Lung (tissue), 16 donors: Measurements from ENCODE around the gene ARSA. TPM values are rescaled to one million over a fixed set of nuclear protein-coding genes. Genes with fewer than 3 reads are reported as not detected.

ENCODE experiments used
- ATAC-seq: fragments of 200-7000 bp; cut with Tn5 transposase; one replicate; pipeline ENCODE4 v1.9.1; 2020; ENCODE audit warnings: moderate number of reproducible peaks; ENCODE audit not compliant: insufficient read depth, low FRiP score
- DNase-seq, 3 donors: peaks; one replicate each; pipeline ENCODE4 v3.0.0-alpha.2; 2013 to 2017
- H3K27ac ChIP-seq, 2 donors: one replicate each; pipeline ENCODE4 v1.5.1; 2013; ENCODE audit warnings: mild to moderate bottlenecking in 2 of 2, moderate library complexity in 2 of 2, control low read depth in 1 of 2, inconsistent platforms in 1 of 2, low read depth in 1 of 2, low read length in 1 of 2
- H3K27me3 ChIP-seq, 3 donors: one replicate each; pipeline ENCODE4 v1.5.1; 2013; ENCODE audit warnings: low read length in 2 of 3; ENCODE audit not compliant: control insufficient read depth in 3 of 3, insufficient read depth in 3 of 3
- H3K36me3 ChIP-seq, 4 donors: one replicate each; pipeline ENCODE4 v1.5.1; 2013; ENCODE audit warnings: low read length in 4 of 4, mild to moderate bottlenecking in 1 of 4, moderate library complexity in 1 of 4; ENCODE audit not compliant: control insufficient read depth in 4 of 4, insufficient read depth in 4 of 4
- H3K4me1 ChIP-seq, 5 donors: one replicate each; pipeline ENCODE4 v1.5.1; 2013; ENCODE audit warnings: low read length in 5 of 5, mild to moderate bottlenecking in 2 of 5, moderate library complexity in 1 of 5; ENCODE audit not compliant: control insufficient read depth in 5 of 5, insufficient read depth in 5 of 5
- H3K4me3 ChIP-seq: one replicate; pipeline ENCODE4 v1.5.1; 2013; ENCODE audit warnings: mild to moderate bottlenecking, control low read depth, moderate library complexity
- H3K9ac ChIP-seq, 2 donors: one replicate each; pipeline ENCODE4 v1.5.1; 2013; ENCODE audit warnings: low read length in 2 of 2, control low read depth in 1 of 2; ENCODE audit not compliant: insufficient read depth in 1 of 2
- H3K9me3 ChIP-seq, 4 donors: one replicate each; pipeline ENCODE4 v1.5.1; 2013; ENCODE audit warnings: low read length in 3 of 4, mild to moderate bottlenecking in 1 of 4, moderate library complexity in 1 of 4; ENCODE audit not compliant: control insufficient read depth in 4 of 4, insufficient read depth in 3 of 4
- CTCF ChIP-seq: IDR thresholded peaks from 2 replicates; pipeline ENCODE4 v1.5.1; 2012; ENCODE audit warnings: mild to moderate bottlenecking; ENCODE audit errors: control extremely low read depth, extremely low read depth
- WGBS, 2 donors: extraction: QIAGEN DNeasy Blood & Tissue Kit; methylation state at CpG; one replicate each; pipeline ENCODE4 v1.1.7; 2013; 5-methylcytosine and 5-hydroxymethylcytosine counted together
- long read RNA-seq, 5 donors: transcript quantifications; one replicate each; lab custom pipeline, GENCODE V29; 2026
- polyA plus RNA-seq, 2 donors: library from polyadenylated mRNA; stranded (reverse); fragments of 200-250 nt; gene quantifications; one replicate each; pipeline ENCODE4 v1.2.1, GENCODE V29; 2013
- total RNA-seq, 2 donors: library from RNA; depleted of rRNA in 1 of 2; stranded (reverse); fragments of >200 nt in 1 of 2; gene quantifications; one replicate each; pipeline ENCODE4 v1.2.1, GENCODE V29; 2014 to 2021
- donor health status: control.
- donor health status: control.
- donor health status: Bipolar disorder and iron deficiency.
- donor health status: healthy.
- donor health status: DM: yes; HTN: yes; CAD: no.

The ARSA gene
- total RNA-seq (10 to 100 TPM; 21.2 to 57.7 TPM), polyA plus RNA-seq (10 to 100 TPM; 34.7 to 46.3 TPM)
- long read RNA-seq, donor 1, partial matches to known transcripts: 0 of 6 reads
- long read RNA-seq, donor 1, other reads (novel, unspliced or antisense): 0 of 6 reads
- long read RNA-seq, donor 2, partial matches to known transcripts: 0 of 2 reads
- long read RNA-seq, donor 2, other reads (novel, unspliced or antisense): 0 of 2 reads
- long read RNA-seq, donor 3, partial matches to known transcripts: 0 of 4 reads
- long read RNA-seq, donor 3, other reads (novel, unspliced or antisense): 0 of 4 reads
- long read RNA-seq, donor 4, partial matches to known transcripts: 0 of 2 reads
- long read RNA-seq, donor 4, other reads (novel, unspliced or antisense): 0 of 2 reads
- long read RNA-seq, donor 5, partial matches to known transcripts: 0 of 10 reads
- long read RNA-seq, donor 5, other reads (novel, unspliced or antisense): 0 of 10 reads

GRCh38 chr22:50627642-50628542 is at the start of gene ARSA:
TSS of gene ARSA (minus strand) at chr22:50628152. CDS start at chr22:50627779, 373 bp downstream.
- Histone ChIP-seq H3K9me3 (no peaks in the 10 kb centered on the region), H3K4me3 (peak within 1 kb of the TSS; percentile 74), H3K27me3 (no peaks in the 10 kb centered on the region), H3K27ac (peak within 1 kb of the TSS; percentile 86 to 90), H3K4me1 (peaks cover 0 to 13% (median 7%) of the 10 kb centered on the region in 5 donors), H3K9ac (peak within 1 kb of the TSS; percentile 82 to 88), H3K36me3 (peaks cover 0 to 18% (median 0%) of the 10 kb centered on the region in 4 donors)
- DNase-seq: peak; percentile 85 to 92 (median 88)
- WGBS, 2 donors: 2 to 9% methylated on average over 54 to 88 of the region's 88 CpGs
- peak; percentile 32 for TF ChIP-seq CTCF
- peak; percentile 92 for ATAC-seq

GRCh38 chr22:50676661-50677492 is 48.9 kb upstream of the ARSA start:
- peaks cover 0 to 13% (median 10%) of the 10 kb centered on the region in 3 donors for H3K27me3 ChIP-seq
- no peak for ATAC-seq
- no peak for DNase-seq
- peak overlapping the region; percentile 82 for H3K4me3 ChIP-seq
- H3K9me3 ChIP-seq: peaks cover 0 to 5% (median 0%) of the 10 kb centered on the region in 4 donors
- H3K4me1 ChIP-seq: peaks cover 0 to 7% (median 3%) of the 10 kb centered on the region in 5 donors
- H3K9ac ChIP-seq: no peak overlapping the region
- no peak for TF ChIP-seq CTCF
- peaks cover 0 to 18% (median 3%) of the 10 kb centered on the region in 4 donors for H3K36me3 ChIP-seq
- WGBS, 2 donors: 67 to 80% methylated on average over 10 of the region's 10 CpGs
- H3K27ac ChIP-seq: peak overlapping the region; percentile 7 to 23

- H3K9me3 ChIP-seq: peaks cover 0 to 5% (median 0%) of the 10 kb centered on the region in 4 donors
- WGBS, 2 donors: 75 to 87% methylated on average over 14 of the region's 14 CpGs
- DNase-seq (no peak), ATAC-seq (no peak)
- peaks cover 0 to 7% (median 3%) of the 10 kb centered on the region in 5 donors for H3K4me1 ChIP-seq
- H3K27me3 ChIP-seq: peaks cover 0 to 13% (median 10%) of the 10 kb centered on the region in 3 donors
- no peak for TF ChIP-seq CTCF
- no peak overlapping the region for H3K9ac ChIP-seq
- H3K36me3 ChIP-seq: peaks cover 0 to 18% (median 3%) of the 10 kb centered on the region in 4 donors
- peak overlapping the region in 1 of 2 donors; percentile 66 for H3K27ac ChIP-seq
- H3K4me3 ChIP-seq: peak overlapping the region; percentile 82
These were observed 48.3 kb upstream of the ARSA start for GRCh38 chr22:50676180-50676636.
